ENCODE measurements around the gene GANAB. TPM values are rescaled to one million over a fixed set of nuclear protein-coding genes. Genes with fewer than 3 reads are reported as not detected.
"Not testable (repeated sequence)": the region's sequence is repeated elsewhere in the genome, so short reads cannot be mapped to it uniquely, and the experiment has no call there.

GANAB gene
- 178 and 211 TPM in 2 replicates for total RNA-seq

GRCh38 chr11:62645946-62646824 is at the start of gene GANAB:
TSS of gene GANAB (minus strand) at chr11:62646613. CDS start at chr11:62646599, 14 bp downstream.
- TF ChIP-seq CTCF (IDR thresholded peaks at IDR 0.05; ENCODE audit: insufficient read depth, low read depth, low read length) = no peak
- peak within 1 kb of the TSS; percentile 96 for H3K4me3 ChIP-seq (ENCODE audit: low read depth, low read length)
- DNase-seq (ENCODE audit: low read depth) = peak; percentile 98

- H3K4me3 ChIP-seq (ENCODE audit: low read depth, low read length) = no peak overlapping the region
- DNase-seq (ENCODE audit: low read depth) = peak; percentile 85
- TF ChIP-seq CTCF (IDR thresholded peaks at IDR 0.05; ENCODE audit: insufficient read depth, low read depth, low read length) = peak; percentile 93
Measured at GRCh38 chr11:62694455-62695167, 48.2 kb upstream of the GANAB start.

GRCh38 chr11:62693624-62694023 is 47.2 kb upstream of the GANAB start:
- DNase-seq (ENCODE audit: low read depth); H3K4me3 ChIP-seq (ENCODE audit: low read depth, low read length): not testable (repeated sequence)

GRCh38 chr11:62689421-62690183 is 43.2 kb upstream of the GANAB start, which contains the start of gene LRRN4CL:
TSS of gene LRRN4CL (minus strand) at chr11:62689530. CDS start at chr11:62688508, 1,022 bp downstream.
- TF ChIP-seq CTCF (IDR thresholded peaks at IDR 0.05; ENCODE audit: insufficient read depth, low read depth, low read length) = no peak
- DNase-seq (ENCODE audit: low read depth) = peak; percentile 93
- peak within 1 kb of the TSS; percentile 36 for H3K4me3 ChIP-seq (ENCODE audit: low read depth, low read length)

GRCh38 chr11:62688491-62688890 is 42.1 kb upstream of the GANAB start:
- peak; percentile 18 for DNase-seq (ENCODE audit: low read depth)
- peak overlapping the region; percentile 27 for H3K4me3 ChIP-seq (ENCODE audit: low read depth, low read length)
- TF ChIP-seq CTCF (IDR thresholded peaks at IDR 0.05; ENCODE audit: insufficient read depth, low read depth, low read length) = no peak

- peak overlapping the region; percentile 27 for H3K4me3 ChIP-seq (ENCODE audit: low read depth, low read length)
Measured at GRCh38 chr11:62687508-62688396, 41.3 kb upstream of the GANAB start.

More at GRCh38 chr11:62687508-62688396, 41.3 kb upstream of the GANAB start:
- no peak for DNase-seq (ENCODE audit: low read depth)
- no peak for TF ChIP-seq CTCF (IDR thresholded peaks at IDR 0.05; ENCODE audit: insufficient read depth, low read depth, low read length)
